Esophagus squamous epithelium (tissue), 5 donors: ENCODE results near the gene DRAXIN. TPM values are rescaled to one million over a fixed set of nuclear protein-coding genes. Genes with fewer than 3 reads are reported as not detected.

ENCODE experiments used
- DNase-seq: peaks from one replicate; lab custom pipeline; 2025; lab: John Stamatoyannopoulos, UW
- H3K27ac ChIP-seq, 4 donors: fragments of 200-600 bp; sonication (generic); one replicate each; pipeline ENCODE4 v1.5.1; 2016 to 2019; ENCODE audit warnings: mild to moderate bottlenecking in 1 of 4
- H3K27me3 ChIP-seq, 4 donors: fragments of 200-600 bp; sonication (generic); 1 replicate in 3 of 4; 2 replicates in 1 of 4; pipeline versions ENCODE4 v1.5.1 to v1.6.0; 2017 to 2021; ENCODE audit warnings: antibody characterized with exemption in 1 of 4
- H3K36me3 ChIP-seq, 3 donors: fragments of 200-600 bp; sonication (generic); one replicate each; pipeline ENCODE4 v1.5.1; 2016 to 2019
- H3K4me1 ChIP-seq, 3 donors: fragments of 200-600 bp; sonication (generic); one replicate each; pipeline ENCODE4 v1.5.1; 2017 to 2019
- H3K4me3 ChIP-seq, 4 donors: fragments of 200-600 bp; sonication (generic); 1 replicate in 3 of 4; 2 replicates in 1 of 4; pipeline ENCODE4 v1.5.1; 2016 to 2019; ENCODE audit warnings: mild to moderate bottlenecking in 2 of 4, moderate library complexity in 1 of 4
- H3K9me3 ChIP-seq, 3 donors: fragments of 200-600 bp; sonication (generic); one replicate each; pipeline ENCODE4 v1.5.1; 2016 to 2019
- CTCF ChIP-seq, 6 experiments: fragments of 450-650 bp in 4 of 6; fragments of 200-600 bp in 2 of 6; sonication (generic) in 2 of 6; IDR thresholded peaks; one replicate each; pipeline ENCODE4 v1.5.1; 2016 to 2019; ENCODE audit warnings: antibody characterized with exemption in 6 of 6, mild to moderate bottlenecking in 4 of 6, moderate library complexity in 4 of 6
- POLR2A ChIP-seq, 4 donors: fragments of 450-650 bp; IDR thresholded peaks; one replicate each; pipeline ENCODE4 v1.6.1; 2017; ENCODE audit warnings: antibody characterized with exemption in 4 of 4, mild to moderate bottlenecking in 4 of 4, moderate library complexity in 3 of 4
- WGBS, 2 donors: methylation state at CpG; one replicate each; pipeline ENCODE4 v1.1.5; 2018; 5-methylcytosine and 5-hydroxymethylcytosine counted together
- intact Hi-C: fragments of 100-400 bp; cut with DNase I; formaldehyde crosslinking; loops from one replicate; pipeline ENCODE4 v1.15.0; 2022
- total RNA-seq, 4 donors: library from RNA; depleted of rRNA; stranded (reverse); fragments of >200 nt; gene quantifications; one replicate each; pipeline ENCODE4 v1.1.0, GENCODE V29; 2016
- donor health status: DM: yes; HTN: yes; CAD: no.

The DRAXIN gene
- total RNA-seq, 4 donors from 2014 or later = not detected

- Histone ChIP-seq H3K27me3 (peaks cover 0 to 3% (median 0%) of the 10 kb centered on the region in 4 donors), H3K9me3 (no peaks in the 10 kb centered on the region), H3K36me3 (peaks cover 0 to 40% (median 11%) of the 10 kb centered on the region in 3 donors), H3K4me1 (peaks cover 0 to 8% (median 0%) of the 10 kb centered on the region in 3 donors), H3K27ac (no peak overlapping the region), H3K4me3 (no peak overlapping the region)
- TF ChIP-seq CTCF (IDR thresholded peaks at IDR 0.05) (no peak), POLR2A (IDR thresholded peaks at IDR 0.05) (no peak)
- WGBS, 2 donors = 45 to 68% methylated on average over 7 of the region's 17 CpGs
- intact Hi-C loops = no loop called here
- no peak for DNase-seq
These were observed 61.0 kb downstream of the DRAXIN start for GRCh38 chr1:11752359-11753088.

- Histone ChIP-seq H3K4me3 (no peak overlapping the region), H3K4me1 (peaks cover 0 to 5% (median 0%) of the 10 kb centered on the region in 3 donors), H3K9me3 (no peaks in the 10 kb centered on the region), H3K27ac (no peak overlapping the region), H3K27me3 (peaks cover 0 to 3% (median 0%) of the 10 kb centered on the region in 4 donors), H3K36me3 (peaks cover 0 to 28% (median 11%) of the 10 kb centered on the region in 3 donors)
- WGBS, 2 donors = 59 to 78% methylated on average over 5 to 6 of the region's 7 CpGs
- no peak for DNase-seq
- intact Hi-C loops = no loop called here
- TF ChIP-seq POLR2A (IDR thresholded peaks at IDR 0.05) (no peak), CTCF (IDR thresholded peaks at IDR 0.05) (no peak)
These were observed 62.2 kb downstream of the DRAXIN start for GRCh38 chr1:11753555-11754208.

GRCh38 chr1:11757047-11757446, 65.5 kb downstream of the DRAXIN start:
- Histone ChIP-seq H3K36me3 (no peaks in the 10 kb centered on the region), H3K27ac (no peak overlapping the region), H3K4me3 (no peak overlapping the region), H3K4me1 (peaks cover 0 to 4% (median 2%) of the 10 kb centered on the region in 3 donors), H3K9me3 (no peaks in the 10 kb centered on the region), H3K27me3 (peaks cover 0 to 23% (median 2%) of the 10 kb centered on the region in 4 donors)
- TF ChIP-seq CTCF (IDR thresholded peaks at IDR 0.05) (no peak), POLR2A (IDR thresholded peaks at IDR 0.05) (no peak)
- intact Hi-C loops = no loop called here
- WGBS, 2 donors = 73 to 84% methylated on average over 1 of the region's 1 CpG
- DNase-seq = no peak

- intact Hi-C loops = no loop called here
- H3K27me3 ChIP-seq = peaks cover 0 to 39% (median 6%) of the 10 kb centered on the region in 4 donors
- H3K9me3 ChIP-seq = no peaks in the 10 kb centered on the region
- H3K27ac ChIP-seq = no peak overlapping the region
- no peak for DNase-seq
- no peaks in the 10 kb centered on the region for H3K36me3 ChIP-seq
- 79 to 94% methylated on average over 2 to 4 of the region's 4 CpGs for WGBS, 2 donors
- no peak overlapping the region for H3K4me3 ChIP-seq
- no peak for TF ChIP-seq CTCF (IDR thresholded peaks at IDR 0.05)
- TF ChIP-seq POLR2A (IDR thresholded peaks at IDR 0.05) = no peak
- peaks cover 0 to 11% (median 4%) of the 10 kb centered on the region in 3 donors for H3K4me1 ChIP-seq
These were observed 68.3 kb downstream of the DRAXIN start for GRCh38 chr1:11759791-11760190.

GRCh38 chr1:11761285-11761684, 69.8 kb downstream of the DRAXIN start:
- Histone ChIP-seq H3K27me3 (peaks cover 0 to 47% (median 6%) of the 10 kb centered on the region in 4 donors), H3K36me3 (no peaks in the 10 kb centered on the region), H3K4me3 (no peak overlapping the region), H3K27ac (no peak overlapping the region), H3K9me3 (no peaks in the 10 kb centered on the region), H3K4me1 (peaks cover 0 to 11% (median 4%) of the 10 kb centered on the region in 3 donors)
- DNase-seq = no peak
- TF ChIP-seq CTCF (IDR thresholded peaks at IDR 0.05) = no peak
- no peak for TF ChIP-seq POLR2A (IDR thresholded peaks at IDR 0.05)
- 81 to 94% methylated on average over 3 to 5 of the region's 6 CpGs for WGBS, 2 donors
- intact Hi-C loops = no loop called here
